Measurements from ENCODE around the gene OSBPL9. TPM values are rescaled to one million over a fixed set of nuclear protein-coding genes. Genes with fewer than 3 reads are reported as not detected.

Gene OSBPL9
- total RNA-seq, 2 experiments from 2014 or later, result 58.6 to 87.8 TPM

- CTCF ChIA-PET (ENCODE audit: unreplicated experiment), result no interaction called here
- DNase-seq (ENCODE audit: low spot score), result no peak
- Histone ChIP-seq H2AFZ (ENCODE audit: low read length) (no peak overlapping the region), H3K36me3 (ENCODE audit: insufficient read depth, low read length) (no peaks in the 10 kb centered on the region), H3K79me2 (ENCODE audit: insufficient read depth, low read depth, low read length) (no peaks in the 10 kb centered on the region), H3K4me2 (ENCODE audit: low read length) (no peak overlapping the region), H3K4me1 (ENCODE audit: insufficient read depth, low read length, poor library complexity, severe bottlenecking) (no peaks in the 10 kb centered on the region), H3K27ac (ENCODE audit: low read depth, low read length, poor library complexity, severe bottlenecking) (no peak overlapping the region), H3K9me2 (ENCODE audit: insufficient read depth, low read length) (no peaks in the 10 kb centered on the region), H3K4me3 (ENCODE audit: low read depth, low read length, poor library complexity, severe bottlenecking) (no peak overlapping the region), H3K9me3 (ENCODE audit: low read length) (no peaks in the 10 kb centered on the region), H4K20me1 (ENCODE audit: insufficient read depth, low read length) (no peaks in the 10 kb centered on the region)
- no peak for TF ChIP-seq EZH2phosphoT487 (IDR thresholded peaks at IDR 0.05; ENCODE audit: borderline replicate concordance, low read depth, low read length)
- no peak for TF ChIP-seq CTCF (conservative IDR thresholded peaks at IDR 0.05; ENCODE audit: low read length)
- POLR2A ChIA-PET, result no interaction called here
- BruUV-seq (replicated peaks), result no TSS peak
- intact Hi-C loops (cut with micrococcal nuclease; ENCODE audit: unreplicated experiment), result no loop called here
These were observed 18.7 kb downstream of the OSBPL9 start for GRCh38 chr1:51635615-51636014.

- TF ChIP-seq CTCF (conservative IDR thresholded peaks at IDR 0.05; ENCODE audit: low read length) (no peak), EZH2phosphoT487 (IDR thresholded peaks at IDR 0.05; ENCODE audit: borderline replicate concordance, low read depth, low read length) (no peak)
- no peak overlapping the region for H3K27ac ChIP-seq (ENCODE audit: low read depth, low read length, poor library complexity, severe bottlenecking)
- no peak overlapping the region for H2AFZ ChIP-seq (ENCODE audit: low read length)
- H3K36me3 ChIP-seq (ENCODE audit: insufficient read depth, low read length), result no peaks in the 10 kb centered on the region
- no peaks in the 10 kb centered on the region for H3K79me2 ChIP-seq (ENCODE audit: insufficient read depth, low read depth, low read length)
- H3K4me3 ChIP-seq (ENCODE audit: low read depth, low read length, poor library complexity, severe bottlenecking), result no peak overlapping the region
- BruUV-seq (replicated peaks), result no TSS peak
- no peaks in the 10 kb centered on the region for H3K9me3 ChIP-seq (ENCODE audit: low read length)
- H4K20me1 ChIP-seq (ENCODE audit: insufficient read depth, low read length), result no peaks in the 10 kb centered on the region
- no peaks in the 10 kb centered on the region for H3K9me2 ChIP-seq (ENCODE audit: insufficient read depth, low read length)
- no peaks in the 10 kb centered on the region for H3K4me1 ChIP-seq (ENCODE audit: insufficient read depth, low read length, poor library complexity, severe bottlenecking)
- intact Hi-C loops (cut with micrococcal nuclease; ENCODE audit: unreplicated experiment), result no loop called here
- CTCF ChIA-PET (ENCODE audit: unreplicated experiment), result no interaction called here
- H3K4me2 ChIP-seq (ENCODE audit: low read length), result no peak overlapping the region
- POLR2A ChIA-PET, result no interaction called here
- no peak for DNase-seq (ENCODE audit: low spot score)
These were observed 19.3 kb downstream of the OSBPL9 start for GRCh38 chr1:51636191-51636590.

GRCh38 chr1:51636764-51637522, 20.1 kb downstream of the OSBPL9 start:
- no peak overlapping the region for H2AFZ ChIP-seq (ENCODE audit: low read length)
- CTCF ChIA-PET (ENCODE audit: unreplicated experiment), result no interaction called here
- no peaks in the 10 kb centered on the region for H3K36me3 ChIP-seq (ENCODE audit: insufficient read depth, low read length)
- no TSS peak for BruUV-seq (replicated peaks)
- no peak for DNase-seq (ENCODE audit: low spot score)
- H3K4me3 ChIP-seq (ENCODE audit: low read depth, low read length, poor library complexity, severe bottlenecking), result no peak overlapping the region
- H3K4me2 ChIP-seq (ENCODE audit: low read length), result no peak overlapping the region
- H4K20me1 ChIP-seq (ENCODE audit: insufficient read depth, low read length), result no peaks in the 10 kb centered on the region
- TF ChIP-seq EZH2phosphoT487 (IDR thresholded peaks at IDR 0.05; ENCODE audit: borderline replicate concordance, low read depth, low read length) (no peak), CTCF (conservative IDR thresholded peaks at IDR 0.05; ENCODE audit: low read length) (no peak)
- intact Hi-C loops (cut with micrococcal nuclease; ENCODE audit: unreplicated experiment), result no loop called here
- H3K27ac ChIP-seq (ENCODE audit: low read depth, low read length, poor library complexity, severe bottlenecking), result no peak overlapping the region
- H3K4me1 ChIP-seq (ENCODE audit: insufficient read depth, low read length, poor library complexity, severe bottlenecking), result no peaks in the 10 kb centered on the region
- H3K9me3 ChIP-seq (ENCODE audit: low read length), result no peaks in the 10 kb centered on the region
- H3K79me2 ChIP-seq (ENCODE audit: insufficient read depth, low read depth, low read length), result no peaks in the 10 kb centered on the region
- POLR2A ChIA-PET, result no interaction called here
- no peaks in the 10 kb centered on the region for H3K9me2 ChIP-seq (ENCODE audit: insufficient read depth, low read length)

Measured in OCI-LY7 (cell line).